Measurements from ENCODE around the gene PODXL2.

DNA sequence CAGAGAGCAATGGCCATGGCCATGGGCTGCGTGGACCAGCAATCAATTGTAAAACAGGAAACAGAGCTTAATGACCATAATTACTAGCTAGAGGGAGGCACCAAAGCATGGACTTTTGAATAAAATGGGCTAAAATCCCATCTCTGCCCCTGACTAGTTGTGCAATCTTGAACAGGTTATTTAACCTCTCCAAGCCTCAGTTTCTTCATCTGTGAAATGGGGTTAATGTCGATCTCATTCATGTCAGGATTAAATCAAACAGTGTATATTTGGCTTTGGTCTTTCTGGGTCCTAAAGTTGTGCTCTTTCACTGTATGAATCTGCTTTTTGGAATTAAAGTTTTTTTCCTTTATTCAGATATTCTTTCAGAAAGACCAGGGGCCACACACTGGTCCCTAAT is 79.9 kb downstream of the PODXL2 start:
- TF ChIP-seq EZH2 (IDR thresholded peaks at IDR 0.05; ENCODE audit: borderline replicate concordance, low read depth, low read length, poor library complexity, severe bottlenecking), result no peak
- TF ChIP-seq, protein P1, sequence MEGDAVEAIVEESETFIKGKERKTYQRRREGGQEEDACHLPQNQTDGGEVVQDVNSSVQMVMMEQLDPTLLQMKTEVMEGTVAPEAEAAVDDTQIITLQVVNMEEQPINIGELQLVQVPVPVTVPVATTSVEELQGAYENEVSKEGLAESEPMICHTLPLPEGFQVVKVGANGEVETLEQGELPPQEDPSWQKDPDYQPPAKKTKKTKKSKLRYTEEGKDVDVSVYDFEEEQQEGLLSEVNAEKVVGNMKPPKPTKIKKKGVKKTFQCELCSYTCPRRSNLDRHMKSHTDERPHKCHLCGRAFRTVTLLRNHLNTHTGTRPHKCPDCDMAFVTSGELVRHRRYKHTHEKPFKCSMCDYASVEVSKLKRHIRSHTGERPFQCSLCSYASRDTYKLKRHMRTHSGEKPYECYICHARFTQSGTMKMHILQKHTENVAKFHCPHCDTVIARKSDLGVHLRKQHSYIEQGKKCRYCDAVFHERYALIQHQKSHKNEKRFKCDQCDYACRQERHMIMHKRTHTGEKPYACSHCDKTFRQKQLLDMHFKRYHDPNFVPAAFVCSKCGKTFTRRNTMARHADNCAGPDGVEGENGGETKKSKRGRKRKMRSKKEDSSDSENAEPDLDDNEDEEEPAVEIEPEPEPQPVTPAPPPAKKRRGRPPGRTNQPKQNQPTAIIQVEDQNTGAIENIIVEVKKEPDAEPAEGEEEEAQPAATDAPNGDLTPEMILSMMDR (conservative IDR thresholded peaks at IDR 0.05; ENCODE audit: low read depth, low read length), result no peak

All from A673 (cell line).